GM12892 (cell line): ENCODE measurements around the gene MALAT1.
A peak's percentile ranks its signal among the peaks of the same experiment; 100 is the strongest.

Source experiments
- POLR2A ChIP-seq: IDR thresholded peaks from 2 replicates; pipeline ENCODE4 v1.6.1; 2011; ENCODE audit warnings: low read depth, low read length, control low read depth
- POLR2AphosphoS5 ChIP-seq: IDR thresholded peaks from 2 replicates; pipeline ENCODE4 v1.6.1; 2011; ENCODE audit warnings: low read depth, low read length, control low read depth
- TAF1 ChIP-seq: IDR thresholded peaks from 2 replicates; pipeline ENCODE4 v1.6.1; 2011; ENCODE audit warnings: low read depth, mild to moderate bottlenecking, control low read depth, low read length, borderline replicate concordance

DNA sequence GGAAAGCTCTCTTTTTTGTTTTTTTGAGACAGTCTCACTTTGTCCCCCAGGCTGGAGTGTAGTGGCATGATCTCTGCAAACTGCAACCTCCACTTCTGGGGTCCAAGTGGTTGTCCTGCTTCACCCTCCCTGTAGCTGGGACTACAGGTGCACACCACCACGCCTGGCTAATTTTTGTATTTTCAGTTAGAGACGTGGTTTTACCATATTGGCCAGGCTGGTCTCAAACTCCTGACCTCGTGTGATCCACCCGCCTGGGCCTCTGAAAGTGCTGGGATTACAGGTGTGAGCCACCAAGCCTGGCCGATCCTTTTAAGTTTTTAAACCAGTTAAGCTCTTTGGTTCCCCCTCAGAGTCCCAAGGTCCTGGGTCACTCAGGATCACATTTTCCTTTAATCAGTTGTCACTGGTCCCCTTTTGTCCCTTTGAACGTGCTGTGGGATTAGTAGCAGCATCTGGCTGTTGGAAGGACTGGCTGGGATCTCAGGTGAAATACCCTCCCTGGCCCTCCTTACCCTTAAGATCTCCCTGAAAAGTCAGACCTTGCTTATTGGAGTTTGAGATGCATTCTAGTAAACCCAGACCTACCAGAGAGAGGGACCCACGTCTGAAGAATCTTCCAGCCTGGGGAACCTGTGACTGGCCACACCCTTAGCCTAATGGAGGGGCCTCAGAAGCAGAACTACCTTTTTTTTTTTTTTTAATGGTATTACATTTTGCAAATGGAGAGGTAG is 8.1 kb downstream of the MALAT1 start:
- TF ChIP-seq POLR2AphosphoS5 (peak; percentile 100), POLR2A (peak; percentile 98), TAF1 (peak; percentile 47; the same call in 1 of the 2 replicates)
